Fibroblast of pulmonary artery (primary cell): ENCODE data around the gene SCAMP3.

ENCODE experiments used
- DNase-seq: peaks from one replicate; pipeline ENCODE4 v3.0.0-alpha.2; 2010; ENCODE audit warnings: low read depth
- H3K4me3 ChIP-seq: replicated peaks from 2 replicates; pipeline ENCODE4 v1.5.1; 2011; ENCODE audit warnings: low read depth, mild to moderate bottlenecking, control low read depth, low read length, moderate library complexity
- TF ChIP-seq, protein P1 (sequence below): IDR thresholded peaks from 2 replicates; pipeline ENCODE4 v1.5.1; 2011; ENCODE audit warnings: mild to moderate bottlenecking, control low read depth, low read length, inconsistent platforms; ENCODE audit errors: missing control alignments

Gene SCAMP3

DNA sequence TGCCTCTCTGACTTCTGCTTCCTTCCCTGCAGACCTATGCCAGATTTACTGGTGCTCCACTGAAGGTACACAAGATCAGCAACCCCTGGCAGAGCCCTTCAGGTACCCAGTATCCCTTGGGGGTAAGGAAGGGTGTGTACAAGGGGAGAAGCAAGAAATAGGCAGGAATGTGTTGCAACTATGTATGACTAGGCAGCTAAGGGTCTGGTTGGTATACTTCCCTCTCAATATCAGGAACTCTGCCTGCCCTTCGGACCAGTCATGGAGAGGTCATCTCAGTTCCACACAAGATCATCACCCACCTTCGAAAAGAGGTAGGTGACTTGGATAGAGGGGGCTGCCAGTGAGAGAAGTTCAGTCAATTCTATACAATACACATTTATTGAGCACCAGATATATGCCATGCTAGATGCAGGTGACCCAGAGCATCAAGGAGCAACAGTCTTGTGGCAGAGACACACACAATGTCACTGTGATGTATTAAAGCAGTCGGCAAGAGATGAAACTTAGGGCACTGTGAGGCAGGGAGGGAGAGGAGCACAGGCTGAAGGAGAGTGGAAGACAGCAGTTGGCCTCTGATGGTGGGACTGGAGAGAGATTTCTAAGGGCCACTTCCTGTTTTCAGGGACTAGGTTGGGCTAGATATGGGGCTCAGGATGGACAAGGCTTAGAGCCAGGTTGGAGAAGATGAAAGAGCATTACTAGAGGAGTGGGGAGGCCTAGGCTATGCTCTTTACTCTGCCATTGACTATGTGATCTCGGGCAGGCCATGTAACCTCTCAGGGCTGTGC, 51.7 kb downstream of the SCAMP3 start:
- no peak overlapping the region for H3K4me3 ChIP-seq
- no peak for DNase-seq
- TF ChIP-seq, protein P1, sequence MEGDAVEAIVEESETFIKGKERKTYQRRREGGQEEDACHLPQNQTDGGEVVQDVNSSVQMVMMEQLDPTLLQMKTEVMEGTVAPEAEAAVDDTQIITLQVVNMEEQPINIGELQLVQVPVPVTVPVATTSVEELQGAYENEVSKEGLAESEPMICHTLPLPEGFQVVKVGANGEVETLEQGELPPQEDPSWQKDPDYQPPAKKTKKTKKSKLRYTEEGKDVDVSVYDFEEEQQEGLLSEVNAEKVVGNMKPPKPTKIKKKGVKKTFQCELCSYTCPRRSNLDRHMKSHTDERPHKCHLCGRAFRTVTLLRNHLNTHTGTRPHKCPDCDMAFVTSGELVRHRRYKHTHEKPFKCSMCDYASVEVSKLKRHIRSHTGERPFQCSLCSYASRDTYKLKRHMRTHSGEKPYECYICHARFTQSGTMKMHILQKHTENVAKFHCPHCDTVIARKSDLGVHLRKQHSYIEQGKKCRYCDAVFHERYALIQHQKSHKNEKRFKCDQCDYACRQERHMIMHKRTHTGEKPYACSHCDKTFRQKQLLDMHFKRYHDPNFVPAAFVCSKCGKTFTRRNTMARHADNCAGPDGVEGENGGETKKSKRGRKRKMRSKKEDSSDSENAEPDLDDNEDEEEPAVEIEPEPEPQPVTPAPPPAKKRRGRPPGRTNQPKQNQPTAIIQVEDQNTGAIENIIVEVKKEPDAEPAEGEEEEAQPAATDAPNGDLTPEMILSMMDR, result no peak

DNA sequence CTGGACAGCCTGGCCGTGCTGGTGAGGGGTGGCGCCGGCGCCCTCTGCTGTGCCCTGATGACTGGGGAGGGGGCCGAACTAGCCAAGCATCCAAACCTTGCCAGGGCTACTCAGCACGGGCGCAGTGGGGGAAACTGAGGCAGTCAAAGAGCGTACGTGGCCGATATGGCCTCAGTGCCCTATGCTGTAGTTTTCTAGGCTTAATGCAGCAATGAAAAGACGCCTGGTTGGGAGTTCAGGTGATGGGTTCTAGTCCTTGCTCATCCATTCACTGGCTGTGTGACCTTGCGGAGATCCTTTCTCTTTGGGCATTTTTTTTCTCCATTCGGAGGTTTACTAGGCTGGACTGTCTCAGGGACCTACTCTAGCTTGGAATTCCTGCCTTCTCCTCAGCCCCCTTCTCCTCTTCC, 52.8 kb downstream of the SCAMP3 start:
- TF ChIP-seq, protein P1, result no peak
- no peak for DNase-seq
- H3K4me3 ChIP-seq, result peak overlapping the region; percentile 98

DNA sequence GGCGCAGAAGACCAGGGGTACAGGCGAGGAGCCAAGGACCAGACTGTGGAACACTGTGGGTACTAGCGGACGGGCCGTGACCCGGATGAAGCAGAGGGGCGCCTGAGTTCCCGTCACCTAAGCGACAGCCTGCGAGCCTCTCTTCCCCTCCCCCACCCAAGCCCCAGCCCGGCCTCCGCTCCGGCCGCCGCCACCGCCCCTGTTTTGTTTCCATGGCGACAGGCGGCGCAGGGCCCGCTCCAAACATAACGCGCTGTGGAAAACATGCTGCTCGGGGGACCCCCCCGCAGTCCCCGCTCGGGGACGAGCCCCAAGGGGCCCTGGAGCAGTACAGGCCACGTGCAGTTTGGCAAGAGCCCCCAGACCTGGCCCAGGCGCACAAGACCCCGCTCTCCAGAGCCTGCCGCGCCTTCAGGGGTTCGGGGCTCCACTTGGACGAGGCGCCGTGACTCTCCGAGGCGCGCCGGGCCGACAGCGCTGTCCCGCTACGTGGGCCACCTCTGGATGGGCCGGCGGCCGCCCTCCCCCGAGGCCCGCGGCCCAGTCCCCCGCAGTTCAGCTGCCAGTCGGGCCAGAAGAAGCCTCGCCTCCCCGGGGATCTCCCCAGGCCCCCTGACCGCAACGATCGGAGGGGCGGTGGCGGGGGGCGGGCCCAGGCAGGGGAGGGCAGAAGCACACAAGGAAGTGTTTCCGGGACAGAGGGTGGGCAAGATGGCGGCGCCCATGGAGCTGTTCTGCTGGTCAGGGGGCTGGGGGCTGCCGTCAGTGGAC, 53.4 kb downstream of the SCAMP3 start, which contains the start of gene MTX1:
TSS of gene MTX1 (plus strand) at position 155 of the 771 bp plus-strand sequence. CDS start at position 265, 110 bp downstream.
- TF ChIP-seq, protein P1, result no peak
- peak; percentile 86 for DNase-seq
- peak within 1 kb of the TSS; percentile 98 for H3K4me3 ChIP-seq

GRCh38 chr1:155207806-155208540, 54.2 kb downstream of the SCAMP3 start, which contains the start of gene THBS3:
Gene THBS3 (minus strand): TSS chr1:155207897. CDS start chr1:155207876, 21 bp downstream.
- peak; percentile 46 for DNase-seq
- peak within 1 kb of the TSS; percentile 98 for H3K4me3 ChIP-seq
- TF ChIP-seq, protein P1, result no peak

GRCh38 chr1:155206891-155207805, 55.0 kb downstream of the SCAMP3 start:
- peak overlapping the region; percentile 98 for H3K4me3 ChIP-seq
- TF ChIP-seq, protein P1, result peak; percentile 94
- peak; percentile 84 for DNase-seq
